HG02943 (cell line): ENCODE data around the gene CYBC1.

Source experiments
- ATAC-seq: cut with Tn5 transposase; IDR thresholded peaks from one replicate; pipeline ENCODE4 v1.9.1; 2021; ENCODE audit warnings: mild to moderate bottlenecking, low read depth, moderate library complexity; ENCODE audit not compliant: unreplicated experiment

CYBC1 gene

DNA sequence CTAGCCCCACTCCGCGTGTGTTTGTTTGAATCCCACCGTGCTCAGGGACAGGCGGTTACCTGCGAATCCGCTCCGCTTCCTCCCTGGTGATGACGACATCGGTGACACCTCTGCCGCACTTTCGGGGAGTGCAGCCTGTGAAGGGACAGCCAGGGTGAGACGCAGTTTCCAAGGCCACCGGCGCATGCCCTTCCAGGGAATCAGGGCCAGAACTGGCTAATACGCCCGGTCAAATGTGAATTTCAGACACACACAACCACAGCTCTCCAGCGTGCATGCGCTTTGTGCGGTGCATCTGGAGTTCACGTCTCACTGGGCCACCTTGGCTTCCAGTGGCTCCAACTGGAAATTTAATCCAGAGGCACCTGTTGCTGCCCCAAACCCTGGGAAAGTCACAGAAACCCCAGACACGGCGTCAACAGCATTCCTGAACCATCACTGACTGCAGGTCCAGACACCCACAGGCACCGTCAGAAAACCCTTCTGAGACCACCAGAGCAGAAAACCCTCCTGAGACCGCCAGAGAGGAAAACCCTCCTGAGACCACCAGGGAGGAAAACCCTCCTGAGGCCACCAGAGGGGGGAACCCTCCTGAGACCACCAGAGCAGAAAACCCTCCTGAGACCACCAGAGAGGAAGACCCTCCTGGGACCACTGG is 39.0 kb downstream of the CYBC1 start:
- no peak for ATAC-seq

DNA sequence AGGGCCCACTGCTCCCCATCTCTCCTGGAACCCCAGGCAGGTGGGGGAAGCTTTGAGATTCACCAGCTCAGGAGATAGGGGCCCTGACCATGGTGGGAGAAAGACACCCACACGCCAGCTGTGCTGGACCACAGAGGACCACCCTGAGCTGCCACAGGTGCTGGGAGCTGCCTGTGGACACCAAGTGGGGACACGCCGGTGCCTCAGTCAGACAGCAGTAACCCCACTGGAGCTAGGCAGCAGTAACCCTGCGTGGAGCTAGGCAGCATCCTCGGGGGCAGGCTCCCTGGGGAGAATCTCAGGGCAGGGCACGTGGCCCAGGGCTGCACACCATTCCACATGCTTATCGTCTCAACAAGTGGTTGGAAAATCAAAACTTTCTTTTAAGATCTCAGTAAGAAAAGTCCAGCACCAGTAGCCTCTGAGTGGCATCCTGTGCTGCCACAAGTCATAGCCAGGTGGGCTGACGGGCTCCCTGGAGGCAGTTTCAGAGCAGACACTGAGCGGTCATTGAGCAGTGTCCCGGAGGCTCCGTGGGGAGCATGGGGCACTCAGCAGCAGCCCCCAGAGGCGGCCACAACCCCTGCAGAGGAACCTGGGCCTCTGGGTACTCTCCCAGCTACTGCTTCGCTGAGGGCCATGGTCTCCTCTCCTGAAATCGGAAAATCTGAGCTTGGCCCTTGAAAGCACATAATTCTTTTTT is 40.4 kb downstream of the CYBC1 start:
- ATAC-seq: no peak

DNA sequence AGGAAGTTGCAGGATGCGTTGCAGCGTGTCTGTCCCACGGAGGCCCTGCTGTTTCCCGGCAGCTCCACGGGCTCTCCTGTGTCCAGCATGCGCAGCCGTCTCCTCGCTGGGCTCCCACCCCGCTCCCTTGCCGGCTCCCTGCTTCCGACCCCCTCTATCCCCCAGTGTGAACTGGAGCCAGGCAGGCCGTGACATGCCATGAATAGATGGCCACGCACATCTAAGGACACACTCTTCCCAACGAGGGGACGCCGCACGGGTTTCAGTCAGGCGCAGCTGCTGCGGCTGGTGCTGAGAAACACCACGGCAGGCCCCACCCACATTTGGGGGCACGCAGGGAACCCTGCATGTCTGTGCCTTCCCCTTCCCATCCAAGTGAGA is 41.6 kb downstream of the CYBC1 start:
- ATAC-seq: no peak

DNA sequence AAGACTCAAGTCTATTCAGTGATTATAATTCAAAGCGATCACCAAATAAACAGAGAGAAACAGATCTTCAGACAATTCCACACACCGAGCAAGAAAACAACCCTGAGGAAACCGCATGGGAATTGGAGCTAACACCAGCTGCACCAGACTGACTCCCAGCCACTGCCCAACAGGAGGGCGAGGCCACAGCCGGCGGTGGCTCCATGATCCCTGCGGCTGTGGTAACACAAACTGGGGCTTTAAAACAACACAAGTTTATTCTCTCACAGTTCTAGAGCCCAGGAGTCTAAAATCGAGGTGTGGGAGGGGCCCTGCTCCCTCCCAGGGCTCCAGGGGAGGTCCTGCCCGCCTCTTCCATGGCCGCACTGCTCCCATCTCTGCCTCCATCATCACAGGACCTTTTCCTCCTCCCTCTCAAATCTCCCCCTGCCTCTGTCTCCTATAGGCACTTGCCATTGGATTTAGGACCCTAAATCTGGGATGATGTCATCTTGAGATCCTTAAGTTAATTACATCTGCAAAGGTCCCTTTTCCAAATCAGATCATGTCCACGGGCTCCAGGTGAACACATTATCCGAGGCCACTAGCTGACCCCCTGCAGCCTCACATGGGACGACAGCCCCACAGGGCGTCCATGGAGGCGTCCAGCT is 42.1 kb downstream of the CYBC1 start:
- ATAC-seq: no peak

DNA sequence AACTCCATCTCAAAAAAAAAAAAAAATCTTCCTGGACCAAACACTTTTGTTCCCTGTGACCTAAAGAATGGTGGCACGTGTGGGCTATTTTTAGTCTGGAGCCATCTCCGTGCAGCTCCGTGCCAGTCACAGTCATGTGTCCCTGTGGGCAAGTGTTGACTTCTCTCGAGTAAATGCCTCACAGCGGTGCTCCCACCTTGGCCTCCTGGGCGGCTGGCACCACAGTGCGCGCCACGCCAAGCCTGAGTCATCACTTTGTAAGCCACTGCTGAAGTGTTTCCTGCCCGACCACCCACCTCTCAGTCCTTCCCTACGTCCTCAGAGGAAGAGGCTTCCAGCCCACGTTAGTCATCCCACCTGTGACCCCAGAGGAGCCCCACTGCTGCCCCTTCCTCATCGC is 43.3 kb downstream of the CYBC1 start:
- no peak for ATAC-seq

DNA sequence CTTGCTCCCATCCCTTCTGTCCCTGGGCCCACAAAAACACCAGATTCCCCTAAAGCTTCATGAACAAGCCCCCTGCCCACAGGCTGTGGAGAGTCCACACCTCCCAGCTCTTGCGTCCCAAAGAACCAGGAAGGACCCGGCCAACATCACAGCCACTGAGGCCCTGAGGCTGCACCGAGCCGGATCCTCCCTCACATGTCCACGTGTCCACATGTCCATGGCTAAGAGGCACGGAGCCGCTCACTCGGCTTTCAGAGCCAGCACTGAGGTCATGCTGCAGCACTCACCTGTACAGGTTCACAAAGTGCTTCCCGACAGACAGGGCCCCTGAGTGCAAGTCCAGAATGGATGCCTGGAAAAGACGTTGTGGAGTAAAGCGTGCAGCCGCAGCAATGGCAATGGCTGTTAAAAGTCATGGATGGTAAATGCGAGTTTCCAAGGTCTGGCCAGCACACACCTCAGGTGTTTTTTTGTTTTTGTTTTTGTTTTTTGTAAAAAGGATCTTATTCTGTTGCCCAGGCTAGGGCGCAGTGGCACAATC is 44.4 kb downstream of the CYBC1 start:
- no peak for ATAC-seq

DNA sequence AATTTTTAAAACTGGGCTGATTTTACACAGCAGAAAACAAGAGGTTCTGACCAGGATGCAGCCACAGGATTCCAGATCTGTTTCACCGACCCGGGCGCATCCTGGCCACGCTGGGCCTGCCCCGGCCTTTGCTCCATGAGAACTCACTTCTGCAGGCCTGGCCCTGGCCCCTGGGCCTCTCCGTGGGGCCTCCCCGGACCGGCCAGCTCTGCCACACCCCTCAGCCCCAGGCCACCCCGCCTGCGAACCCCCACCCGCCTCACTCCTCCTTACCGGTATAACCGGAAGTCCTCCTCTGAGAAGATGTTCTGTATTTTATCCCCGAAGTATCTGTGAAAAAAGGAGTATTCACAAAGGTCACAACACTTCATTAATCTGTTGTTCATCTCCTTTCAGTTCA is 45.5 kb downstream of the CYBC1 start:
- ATAC-seq: no peak

DNA sequence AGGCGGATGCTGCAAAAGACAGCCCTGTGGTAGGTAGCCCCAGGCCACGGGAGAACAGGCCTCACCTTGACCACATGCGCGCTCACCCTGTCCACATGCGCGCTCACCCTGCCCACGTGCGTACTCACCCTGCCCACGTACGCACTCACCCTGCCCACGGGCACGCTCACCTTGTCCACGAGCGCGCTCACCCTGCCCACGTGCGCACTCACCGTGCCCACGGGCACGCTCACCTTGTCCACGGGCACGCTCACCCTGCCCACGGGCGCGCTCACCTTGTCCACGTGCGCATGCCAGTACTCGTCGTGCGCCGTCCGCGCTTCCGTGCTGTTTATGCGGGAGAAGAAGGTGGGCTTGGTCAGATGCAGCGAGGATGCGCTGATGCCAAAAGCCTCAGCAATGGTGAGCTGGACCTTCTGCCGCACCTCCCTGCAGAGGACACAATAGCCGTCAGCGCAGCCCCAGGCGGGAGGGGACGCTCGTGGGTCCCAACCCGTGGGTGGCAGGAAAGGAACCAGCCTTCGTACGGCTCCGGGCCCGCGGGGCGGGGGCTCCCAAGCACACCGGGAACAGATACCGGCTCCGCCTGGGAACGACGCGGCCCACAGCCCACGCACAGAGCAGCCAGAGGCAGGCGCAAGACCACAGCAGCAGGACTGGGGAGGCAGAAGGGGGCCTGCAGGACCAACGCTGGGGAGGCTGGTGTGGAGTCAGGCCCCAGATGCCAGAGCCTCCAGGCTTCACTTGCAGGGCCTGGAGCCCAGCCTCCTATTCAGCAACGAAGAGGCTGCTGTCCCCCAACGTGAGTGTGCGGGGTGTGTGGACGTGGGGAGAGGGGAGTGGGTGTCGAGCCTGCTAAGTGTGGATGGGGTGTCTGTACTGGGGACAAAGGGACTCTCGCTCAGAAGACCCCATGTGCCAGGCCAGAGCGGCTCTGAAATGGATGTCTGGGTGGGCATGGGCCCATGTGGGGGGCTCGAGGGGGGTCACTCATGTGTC is 46.6 kb downstream of the CYBC1 start:
- ATAC-seq: no peak

DNA sequence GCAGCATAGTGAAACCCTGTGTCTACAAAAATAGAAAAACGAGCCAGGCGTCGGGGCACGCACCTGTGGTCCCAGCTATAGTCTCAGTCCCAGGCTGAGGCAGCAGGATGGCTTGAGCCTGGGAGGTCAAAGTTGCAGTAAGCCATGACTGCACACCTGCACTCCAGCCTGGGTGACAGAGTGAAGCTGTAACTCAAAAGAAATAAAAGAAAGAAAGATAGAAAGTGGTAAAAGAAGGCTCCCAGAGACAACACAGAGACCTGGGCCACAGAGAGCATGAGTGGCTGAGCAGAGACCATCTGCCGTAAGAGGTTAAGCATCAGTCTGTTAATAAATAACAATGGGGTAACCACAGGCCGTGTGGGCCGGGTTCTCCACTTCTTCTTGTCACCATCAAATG is 47.7 kb downstream of the CYBC1 start:
- peak; percentile 76 for ATAC-seq

DNA sequence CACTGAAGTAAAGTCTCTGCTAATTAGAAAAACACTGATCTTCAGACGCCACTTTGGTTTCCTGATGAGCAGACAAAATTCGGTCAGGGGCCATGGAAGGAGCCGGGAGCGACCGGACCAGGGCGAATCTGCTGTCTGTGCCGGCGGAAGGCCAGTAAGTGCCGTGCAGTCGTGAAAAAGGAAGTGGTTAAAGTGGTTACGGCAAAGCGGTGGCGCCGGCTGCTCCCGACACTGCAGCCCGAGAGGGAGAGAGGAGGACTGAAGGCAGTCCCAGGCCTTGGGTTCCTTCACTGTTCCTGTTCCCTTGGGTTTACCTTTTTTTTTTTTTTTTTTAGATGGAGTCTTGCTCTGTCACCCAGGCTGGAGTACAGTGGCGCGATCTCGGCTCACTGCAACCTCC is 49.7 kb downstream of the CYBC1 start:
- ATAC-seq: no peak

DNA sequence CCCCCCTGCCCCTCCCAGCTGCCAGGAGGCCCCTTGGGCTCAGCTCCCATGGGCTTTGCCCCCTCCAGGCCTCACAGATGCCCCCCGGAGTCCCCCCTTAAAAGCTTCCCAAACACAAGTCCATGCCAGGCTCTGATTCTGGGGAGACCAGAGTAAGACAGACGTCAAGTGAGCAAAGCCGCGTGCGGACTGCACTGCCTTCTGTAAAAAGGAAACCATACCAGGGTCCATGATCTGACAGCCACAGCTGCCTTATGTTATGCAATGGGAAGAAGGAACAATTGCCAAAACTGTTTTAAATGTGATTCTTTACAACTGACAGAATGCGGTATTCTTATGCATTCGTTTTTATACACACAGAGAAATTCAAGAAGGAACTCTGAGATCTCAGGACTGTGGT is 50.3 kb downstream of the CYBC1 start:
- no peak for ATAC-seq

DNA sequence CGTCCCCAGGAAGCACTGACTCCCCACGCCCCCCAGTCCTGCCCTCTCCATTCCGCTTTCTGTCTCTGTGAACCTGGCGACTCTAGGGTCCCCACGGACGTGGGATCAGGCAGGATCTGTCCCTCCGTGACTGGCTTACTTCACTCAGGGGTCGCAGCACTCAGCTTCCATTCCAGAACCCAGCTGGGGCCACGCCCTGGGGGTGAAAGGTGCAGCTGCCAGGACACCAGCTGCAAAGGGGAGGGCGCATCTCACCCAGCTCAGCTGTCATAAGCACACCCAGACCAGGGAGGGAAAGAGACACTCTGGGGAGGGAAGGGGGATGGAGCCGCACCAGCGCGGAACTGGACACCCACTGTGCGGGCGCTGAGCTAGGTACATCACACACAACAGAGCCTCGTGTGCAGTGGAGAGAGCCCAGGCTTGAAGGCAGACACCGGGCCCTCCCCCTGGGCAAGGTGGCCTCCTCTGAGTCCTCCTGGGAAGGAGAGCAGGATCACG is 50.9 kb downstream of the CYBC1 start:
- ATAC-seq: no peak

DNA sequence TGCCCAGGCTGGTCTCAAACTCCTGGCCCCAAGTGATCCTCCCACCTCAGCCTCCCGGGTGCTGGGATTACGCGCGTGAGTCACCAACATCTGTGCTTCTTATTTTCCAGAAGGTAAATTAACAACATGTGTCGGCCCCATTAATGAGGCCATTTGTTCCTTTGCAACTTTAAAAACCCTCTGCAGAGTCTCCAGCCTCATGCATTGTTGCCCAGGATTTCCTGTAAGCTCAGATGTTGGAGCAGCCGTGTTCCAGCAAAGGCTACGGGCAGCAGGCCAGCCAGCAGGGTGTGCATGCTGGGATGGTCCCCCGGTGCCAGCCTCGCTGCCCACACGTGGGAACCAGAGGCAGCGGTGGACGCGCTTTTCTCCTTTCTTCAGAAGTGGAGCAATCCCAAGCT is 51.5 kb downstream of the CYBC1 start:
- no peak for ATAC-seq

DNA sequence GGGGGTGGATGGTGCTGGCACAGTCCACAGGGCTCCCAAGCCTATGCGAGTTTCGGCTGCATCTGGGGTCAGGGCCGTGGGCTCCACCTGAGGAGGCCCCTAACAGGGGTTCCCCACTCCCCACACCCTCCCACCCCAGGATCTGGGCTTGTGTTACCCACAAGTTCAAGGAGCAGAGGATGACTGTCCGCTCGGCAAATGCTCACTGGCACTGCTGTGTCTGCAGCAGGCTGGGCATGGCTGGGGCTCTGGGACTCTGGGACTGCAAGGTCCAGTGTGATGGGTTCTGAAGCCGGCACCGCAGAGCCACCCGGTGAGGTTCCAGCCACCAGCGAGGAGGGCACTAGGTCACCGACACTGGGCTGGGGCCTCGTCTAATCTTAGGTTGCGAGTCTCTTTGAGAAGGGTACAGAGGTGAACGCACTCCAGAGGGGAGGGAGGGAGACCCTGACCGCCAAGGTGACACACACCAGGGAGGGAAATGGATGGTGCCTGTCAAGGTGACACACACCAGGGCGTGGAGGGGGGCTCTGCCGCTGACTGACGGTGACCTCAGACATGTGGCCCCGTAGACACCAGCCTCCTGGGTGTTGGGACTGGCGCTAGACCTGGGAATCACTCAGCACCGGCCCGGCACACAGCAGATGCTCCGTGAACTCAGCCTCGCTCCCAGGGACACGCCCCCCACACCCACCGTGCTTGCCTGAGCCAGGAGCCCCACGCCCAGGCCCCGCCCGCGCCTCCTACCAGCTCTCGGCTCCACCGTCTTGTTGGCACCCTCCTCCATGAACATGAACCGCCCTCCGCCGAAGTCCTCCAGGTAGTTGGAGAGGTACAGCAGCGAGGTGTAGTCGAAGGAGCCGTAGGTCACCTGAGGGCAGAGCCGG is 52.9 kb downstream of the CYBC1 start:
- ATAC-seq: no peak

DNA sequence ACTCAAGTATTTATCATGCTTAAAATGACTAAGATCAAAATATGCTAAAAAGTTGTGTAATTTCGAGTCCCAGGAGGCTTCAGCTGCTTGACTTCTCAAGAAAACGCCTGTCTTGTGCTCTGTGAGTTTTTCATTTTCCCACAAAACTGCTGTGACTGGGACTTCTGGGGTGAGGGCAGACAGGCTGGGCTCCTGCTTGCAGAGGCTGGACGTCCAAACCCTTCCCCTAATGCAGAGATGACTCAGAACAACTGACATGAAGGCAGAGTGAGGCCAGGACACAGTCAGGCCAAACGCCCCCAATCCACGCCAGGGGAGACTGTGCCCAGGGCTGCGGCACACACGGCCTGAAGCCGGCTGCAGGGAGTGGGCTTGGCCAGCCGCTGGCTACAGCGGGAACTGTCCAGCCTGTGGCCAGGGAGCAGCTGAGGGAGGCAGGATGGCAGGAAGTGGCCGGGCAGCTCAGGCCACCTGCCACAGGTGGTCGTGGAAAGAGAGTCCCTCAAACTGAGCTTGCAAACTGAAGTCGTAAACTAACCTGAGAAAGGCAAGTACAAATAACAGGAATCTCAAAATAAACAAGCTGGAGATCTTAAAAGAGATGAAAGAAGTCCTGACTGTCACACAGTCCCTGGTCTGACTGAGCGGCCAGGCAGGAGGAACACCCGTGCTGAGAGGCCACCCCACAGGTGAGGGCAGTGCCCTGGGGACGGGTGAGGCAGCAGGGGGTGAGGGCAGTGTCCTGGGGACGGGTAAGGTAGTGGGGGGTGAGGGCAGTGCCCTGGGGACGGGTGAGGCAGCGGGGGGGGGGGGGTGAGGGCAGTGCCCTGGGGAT is 53.7 kb downstream of the CYBC1 start:
- no peak for ATAC-seq

DNA sequence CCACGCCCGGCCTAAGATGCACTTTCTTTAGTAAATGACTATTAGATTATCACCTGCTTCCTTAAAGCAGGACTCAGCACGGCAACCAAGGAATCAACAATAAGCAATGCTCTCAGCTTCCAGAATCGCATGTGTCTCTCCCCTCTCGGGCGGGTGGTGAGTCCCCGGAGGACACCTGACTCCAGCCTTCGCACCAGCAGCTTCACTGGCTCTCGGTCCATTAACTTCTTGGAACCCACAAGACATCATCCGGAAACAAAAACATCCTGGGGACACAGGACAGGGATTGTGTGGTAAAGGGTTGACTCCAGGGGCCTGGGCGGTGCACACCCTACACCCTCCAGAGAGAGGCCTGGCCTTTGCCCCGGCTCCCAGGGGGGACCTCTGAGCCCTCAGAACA is 56.3 kb downstream of the CYBC1 start:
- ATAC-seq: no peak

DNA sequence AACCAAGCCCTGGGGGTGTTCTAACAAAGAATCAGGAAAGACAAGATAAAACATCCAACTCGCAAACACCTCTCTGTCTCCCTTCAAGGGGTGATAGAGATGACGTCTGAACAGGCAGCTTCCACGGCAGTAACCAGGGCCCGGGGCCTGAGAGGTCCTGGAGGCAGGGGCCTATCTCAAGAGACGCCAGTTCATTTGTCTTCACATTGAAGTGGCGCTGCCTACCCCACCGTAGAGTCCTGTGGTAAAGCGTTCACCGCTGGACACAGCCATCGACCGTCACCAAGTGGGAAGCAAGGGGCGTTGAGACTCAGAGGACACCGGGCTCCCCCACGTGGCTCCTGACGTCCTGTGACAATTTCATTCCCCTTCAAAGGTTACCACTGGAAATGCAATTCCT is 57.6 kb downstream of the CYBC1 start:
- no peak for ATAC-seq
